IMR-90 (cell line): Measurements from ENCODE around the gene EYS. TPM values are rescaled to one million over a fixed set of nuclear protein-coding genes. Genes with fewer than 3 reads are reported as not detected.

Experiments
- ATAC-seq: fragments of 200-7000 bp; cut with Tn5 transposase; 2 replicates; pipeline ENCODE4 v1.9.1; 2020; ENCODE audit warnings: low read depth, mild to moderate bottlenecking, moderate library complexity
- BruUV-seq: library from RNA; stranded (reverse); fragments of 400-500 nt; replicated peaks from 2 replicates; lab custom pipeline; 2021; lab: Mats Ljungman, UMichigan
- CTCF ChIA-PET: fragments of 300-600 bp; formaldehyde crosslinking; extraction: SDS; loops from one replicate; lab custom pipeline; 2021; ENCODE audit warnings: antibody characterized with exemption; lab: Yijun Ruan, JAX
- POLR2A ChIA-PET: fragments of 300-600 bp; sonication (Branson Sonifier 250); formaldehyde crosslinking; loops from one replicate; lab custom pipeline; 2022; ENCODE audit warnings: antibody characterized with exemption; ENCODE audit not compliant: unreplicated experiment; lab: Charles Lee
- DNase-seq: peaks from one replicate; pipeline ENCODE4 v3.0.0; 2013
- H2AFZ ChIP-seq: replicated peaks from 2 replicates; pipeline ENCODE3; 2013; ENCODE audit warnings: low read length, mild to moderate bottlenecking; ENCODE audit not compliant: poor library complexity
- H2AK5ac ChIP-seq: 2 replicates; pipeline ENCODE4 v1.6.1; 2013; ENCODE audit warnings: low read depth, low read length, inconsistent platforms
- H2AK9ac ChIP-seq: replicated peaks from 2 replicates; pipeline ENCODE3; 2013; ENCODE audit warnings: mild to moderate bottlenecking, low read depth, low read length, moderate library complexity; ENCODE audit not compliant: poor library complexity
- H2BK120ac ChIP-seq: 2 replicates; pipeline ENCODE4 v1.6.1; 2013; ENCODE audit warnings: low read depth, low read length, inconsistent platforms
- H2BK15ac ChIP-seq: 3 replicates; pipeline ENCODE4 v1.6.1; 2013; ENCODE audit warnings: low read depth, low read length, inconsistent platforms
- H2BK20ac ChIP-seq: 2 replicates; pipeline ENCODE4 v1.6.1; 2013; ENCODE audit warnings: low read depth, mild to moderate bottlenecking, inconsistent platforms, low read length, moderate library complexity
- H2BK5ac ChIP-seq: 2 replicates; pipeline ENCODE4 v1.6.1; 2013; ENCODE audit warnings: mild to moderate bottlenecking, low read depth, low read length, inconsistent platforms; ENCODE audit not compliant: poor library complexity, severe bottlenecking
- H3K14ac ChIP-seq: replicated peaks from 2 replicates; pipeline ENCODE4 v1.6.1; 2013; ENCODE audit warnings: low read depth, low read length, inconsistent platforms
- H3K18ac ChIP-seq: 2 replicates; pipeline ENCODE4 v1.6.1; 2013; ENCODE audit warnings: low read depth, low read length, control low read depth
- H3K23ac ChIP-seq: 2 replicates; pipeline ENCODE4 v1.6.1; 2013; ENCODE audit warnings: low read depth, low read length, inconsistent platforms
- H3K27ac ChIP-seq: 2 replicates; pipeline ENCODE4 v1.5.1; 2013; ENCODE audit warnings: mild to moderate bottlenecking, control low read depth, low read length; ENCODE audit not compliant: insufficient read depth
- H3K27me3 ChIP-seq: 2 replicates; pipeline ENCODE4 v1.6.1; 2013; ENCODE audit warnings: low read length; ENCODE audit not compliant: control insufficient read depth, insufficient read depth
- H3K36me3 ChIP-seq: 2 replicates; pipeline ENCODE4 v1.6.1; 2013; ENCODE audit warnings: low read length, mixed read lengths; ENCODE audit not compliant: control insufficient read depth, insufficient read depth
- H3K4ac ChIP-seq: 2 replicates; pipeline ENCODE4 v1.6.1; 2013; ENCODE audit warnings: low read depth, low read length, inconsistent platforms
- H3K4me1 ChIP-seq: 2 replicates; pipeline ENCODE4 v1.6.1; 2013; ENCODE audit warnings: low read length, mixed read lengths; ENCODE audit not compliant: control insufficient read depth, insufficient read depth
- H3K4me2 ChIP-seq: 2 replicates; pipeline ENCODE4 v1.6.1; 2013; ENCODE audit warnings: low read depth, mild to moderate bottlenecking, control low read depth, low read length, moderate library complexity
- H3K4me3 ChIP-seq: 2 replicates; pipeline ENCODE4 v1.5.1; 2013; ENCODE audit warnings: low read depth, mild to moderate bottlenecking, control low read depth, low read length, moderate library complexity; ENCODE audit not compliant: insufficient read depth
- H3K56ac ChIP-seq: 2 replicates; pipeline ENCODE4 v1.6.1; 2013; ENCODE audit warnings: low read length, inconsistent platforms; ENCODE audit not compliant: insufficient read depth; ENCODE audit errors: extremely low read depth
- H3K79me1 ChIP-seq, 2 experiments: 2 replicates each; pipeline ENCODE4 v1.6.1; 2013; ENCODE audit warnings: low read length in 2 of 2, inconsistent platforms in 1 of 2, low read depth in 1 of 2
- H3K9ac ChIP-seq: 2 replicates; pipeline ENCODE4 v1.6.1; 2013; ENCODE audit warnings: low read depth, low read length, control low read depth
- H3K9me1 ChIP-seq: 2 replicates; pipeline ENCODE4 v1.6.1; 2013; ENCODE audit warnings: low read length, inconsistent platforms; ENCODE audit not compliant: insufficient read depth
- H3K9me3 ChIP-seq: 2 replicates; pipeline ENCODE4 v1.6.1; 2013; ENCODE audit warnings: low read length; ENCODE audit not compliant: control insufficient read depth, insufficient read depth
- H4K20me1 ChIP-seq: 2 replicates; pipeline ENCODE4 v1.6.1; 2013; ENCODE audit warnings: low read length, inconsistent platforms; ENCODE audit not compliant: insufficient read depth
- H4K5ac ChIP-seq: 2 replicates; pipeline ENCODE4 v1.6.1; 2013; ENCODE audit warnings: mild to moderate bottlenecking, low read depth, low read length, control low read depth
- H4K8ac ChIP-seq, 2 experiments: 2 replicates each; pipeline ENCODE4 v1.6.1; 2013; ENCODE audit warnings: low read depth in 2 of 2, low read length in 2 of 2, control low read depth in 1 of 2, inconsistent platforms in 1 of 2
- H4K91ac ChIP-seq: 2 replicates; pipeline ENCODE4 v1.6.1; 2013; ENCODE audit warnings: low read depth, low read length, inconsistent platforms; ENCODE audit not compliant: insufficient read depth
- MAFK ChIP-seq: IDR thresholded peaks from 2 replicates; pipeline ENCODE4 v1.6.1; 2012; ENCODE audit warnings: low read depth, low read length, improper control_type of control experiment
- MXI1 ChIP-seq: IDR thresholded peaks from 2 replicates; pipeline ENCODE4 v1.6.1; 2012; ENCODE audit warnings: low read depth, mild to moderate bottlenecking, low read length, moderate library complexity, borderline replicate concordance
- NFE2L2 ChIP-seq: fragments of 150-350 bp; IDR thresholded peaks from 2 replicates; pipeline ENCODE4 v1.6.1; 2016; ENCODE audit warnings: low read depth, mild to moderate bottlenecking, low read length
- POLR2A ChIP-seq: IDR thresholded peaks from 2 replicates; pipeline ENCODE4 v1.6.1; 2012; ENCODE audit warnings: mild to moderate bottlenecking, low read depth, low read length
- RCOR1 ChIP-seq: IDR thresholded peaks from 2 replicates; pipeline ENCODE4 v1.6.1; 2012; ENCODE audit warnings: mild to moderate bottlenecking, low read length, improper control_type of control experiment; ENCODE audit not compliant: insufficient replicate concordance
- WGBS, 2 experiments: methylation state at CpG; one replicate each; pipeline versions ENCODE4 v1.1.5 to v1.1.7; 2013; ENCODE audit warnings: missing lambda C conversion rate in 2 of 2; ENCODE audit not compliant: insufficient read length in 1 of 2; ENCODE audit errors: extremely low coverage in 2 of 2; 5-methylcytosine and 5-hydroxymethylcytosine counted together
- dilution Hi-C: fragments of 300-500 bp; cut with HindIII; formaldehyde crosslinking; loops from one replicate; pipeline ENCODE4 v1.14.3; 2018; ENCODE audit warnings: low sequenced_read_pairs; ENCODE audit not compliant: unreplicated experiment
- in situ Hi-C: fragments of 300-500 bp; cut with MboI; formaldehyde crosslinking; loops from 3 replicates; pipeline ENCODE4 v1.14.3; 2019; ENCODE audit warnings: low sequenced_read_pairs, inconsistent platforms, mixed read lengths
- intact Hi-C: fragments of 100-400 bp; cut with micrococcal nuclease; formaldehyde crosslinking; loops from 2 replicates; pipeline ENCODE4 v1.10.0; 2022
- polyA plus RNA-seq, 3 experiments: library from polyadenylated mRNA; depleted of rRNA; stranded (reverse); fragments of >200 nt; gene quantifications; 2 replicates each; pipeline ENCODE4 v1.2.3, GENCODE V29; 2012; ENCODE audit warnings: low replicate concordance in 1 of 3
- total RNA-seq: library from RNA; depleted of rRNA; stranded (reverse); fragments of >200 nt; gene quantifications from 2 replicates; pipeline ENCODE4 v1.2.3, GENCODE V29; 2012
- TF ChIP-seq, protein P1 (sequence below): fragments of 150-350 bp; IDR thresholded peaks from 2 replicates; pipeline ENCODE4 v1.6.1; 2017; ENCODE audit warnings: mild to moderate bottlenecking, antibody characterized with exemption, low read length, low read depth
- TF ChIP-seq, protein P2 (sequence below): conservative IDR thresholded peaks from 2 replicates; pipeline ENCODE4 v1.5.1; 2012; ENCODE audit warnings: mild to moderate bottlenecking, low read depth, low read length, improper control_type of control experiment

Gene EYS
- total and polyA plus RNA-seq, 2 of the 4 experiments (the other 2 are of a cell fraction): under 0.01 TPM; not detected in 1

DNA sequence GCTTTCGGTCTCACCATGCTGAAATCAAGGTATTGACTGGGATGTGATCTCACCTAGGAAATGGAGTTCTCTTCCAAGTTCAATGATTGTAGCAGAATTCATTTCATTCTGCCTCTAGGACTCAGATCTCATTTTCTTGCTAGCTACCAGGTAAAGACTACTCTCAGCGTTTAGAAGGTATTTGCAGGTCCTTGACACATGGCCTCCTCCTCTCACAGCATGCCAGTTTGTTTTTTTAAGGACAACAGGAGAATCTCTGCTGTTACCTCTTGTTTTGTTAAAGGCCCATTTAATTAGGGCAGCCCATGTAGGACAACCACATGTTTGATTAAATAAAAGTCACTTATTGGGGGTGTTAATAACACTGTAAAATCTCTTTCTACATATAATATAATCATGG lies 757.8 kb downstream of the EYS start:
- dilution Hi-C loops: no loop called here
- DNase-seq (no peak), ATAC-seq (no peak)
- no peak overlapping the region for H3K4me3 ChIP-seq
- no peak overlapping the region for H2BK20ac ChIP-seq
- H3K79me1 ChIP-seq: no peaks in the 10 kb centered on the region
- H3K4ac ChIP-seq: no peak overlapping the region
- H4K91ac ChIP-seq: no peak overlapping the region
- H4K5ac ChIP-seq: no peak overlapping the region
- no peak overlapping the region for H2BK5ac ChIP-seq
- no peak overlapping the region for H3K23ac ChIP-seq
- H3K27ac ChIP-seq: no peak overlapping the region
- H3K14ac ChIP-seq: no peak overlapping the region
- H2BK120ac ChIP-seq: no peak overlapping the region
- H2AFZ ChIP-seq: no peak overlapping the region
- ChIA-PET CTCF (no interaction called here), POLR2A (no interaction called here)
- 17% methylated on average over 1 of the region's 2 CpGs; no CpG with 5 or more reads in 1 of the 2 experiments for WGBS, 2 experiments
- in situ Hi-C loops: no loop called here
- no peaks in the 10 kb centered on the region for H3K36me3 ChIP-seq
- no TSS peak for BruUV-seq
- H3K9me1 ChIP-seq: no peaks in the 10 kb centered on the region
- no peaks in the 10 kb centered on the region for H3K9me3 ChIP-seq
- no peak overlapping the region for H3K18ac ChIP-seq
- no peak for TF ChIP-seq RCOR1
- TF ChIP-seq, protein P1, sequence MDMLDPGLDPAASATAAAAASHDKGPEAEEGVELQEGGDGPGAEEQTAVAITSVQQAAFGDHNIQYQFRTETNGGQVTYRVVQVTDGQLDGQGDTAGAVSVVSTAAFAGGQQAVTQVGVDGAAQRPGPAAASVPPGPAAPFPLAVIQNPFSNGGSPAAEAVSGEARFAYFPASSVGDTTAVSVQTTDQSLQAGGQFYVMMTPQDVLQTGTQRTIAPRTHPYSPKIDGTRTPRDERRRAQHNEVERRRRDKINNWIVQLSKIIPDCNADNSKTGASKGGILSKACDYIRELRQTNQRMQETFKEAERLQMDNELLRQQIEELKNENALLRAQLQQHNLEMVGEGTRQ: no peak
- TF ChIP-seq, protein P2, sequence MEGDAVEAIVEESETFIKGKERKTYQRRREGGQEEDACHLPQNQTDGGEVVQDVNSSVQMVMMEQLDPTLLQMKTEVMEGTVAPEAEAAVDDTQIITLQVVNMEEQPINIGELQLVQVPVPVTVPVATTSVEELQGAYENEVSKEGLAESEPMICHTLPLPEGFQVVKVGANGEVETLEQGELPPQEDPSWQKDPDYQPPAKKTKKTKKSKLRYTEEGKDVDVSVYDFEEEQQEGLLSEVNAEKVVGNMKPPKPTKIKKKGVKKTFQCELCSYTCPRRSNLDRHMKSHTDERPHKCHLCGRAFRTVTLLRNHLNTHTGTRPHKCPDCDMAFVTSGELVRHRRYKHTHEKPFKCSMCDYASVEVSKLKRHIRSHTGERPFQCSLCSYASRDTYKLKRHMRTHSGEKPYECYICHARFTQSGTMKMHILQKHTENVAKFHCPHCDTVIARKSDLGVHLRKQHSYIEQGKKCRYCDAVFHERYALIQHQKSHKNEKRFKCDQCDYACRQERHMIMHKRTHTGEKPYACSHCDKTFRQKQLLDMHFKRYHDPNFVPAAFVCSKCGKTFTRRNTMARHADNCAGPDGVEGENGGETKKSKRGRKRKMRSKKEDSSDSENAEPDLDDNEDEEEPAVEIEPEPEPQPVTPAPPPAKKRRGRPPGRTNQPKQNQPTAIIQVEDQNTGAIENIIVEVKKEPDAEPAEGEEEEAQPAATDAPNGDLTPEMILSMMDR: no peak
- TF ChIP-seq NFE2L2: no peak
- TF ChIP-seq POLR2A: no peak
- TF ChIP-seq MAFK: no peak
- no peak for TF ChIP-seq MXI1
- no peak overlapping the region for H2BK15ac ChIP-seq
- H2AK5ac ChIP-seq: no peak overlapping the region
- no peaks in the 10 kb centered on the region for H3K27me3 ChIP-seq
- no peak overlapping the region for H3K4me2 ChIP-seq
- no peak overlapping the region for H2AK9ac ChIP-seq
- no peak overlapping the region for H3K9ac ChIP-seq
- H4K20me1 ChIP-seq: no peaks in the 10 kb centered on the region
- H3K56ac ChIP-seq: no peak overlapping the region
- intact Hi-C loops: no loop called here
- H4K8ac ChIP-seq: no peak overlapping the region
- H3K4me1 ChIP-seq: no peaks in the 10 kb centered on the region
